Adrenal gland (tissue), 5 donors: ENCODE data around the gene ZNF124.

Experiments used
- CTCF ChIP-seq, 6 experiments: fragments of 450-650 bp in 4 of 6; fragments of 200-600 bp in 2 of 6; sonication (generic) in 1 of 6; IDR thresholded peaks; 1 replicate in 5 of 6; 2 replicates in 1 of 6; pipeline versions ENCODE4 v1.5.1 to v1.8.0; 2016 to 2021; ENCODE audit warnings: antibody characterized with exemption in 6 of 6, mild to moderate bottlenecking in 2 of 6, moderate library complexity in 1 of 6
- POLR2A ChIP-seq, 2 donors: fragments of 450-650 bp; IDR thresholded peaks; one replicate each; pipeline ENCODE4 v1.6.1; 2017; ENCODE audit warnings: antibody characterized with exemption in 2 of 2, mild to moderate bottlenecking in 2 of 2, moderate library complexity in 1 of 2
- donor health status: DM: no; HTN: no; CAD: no.

- TF ChIP-seq CTCF (IDR thresholded peaks at IDR 0.05) = no peak
- no peak for TF ChIP-seq POLR2A (IDR thresholded peaks at IDR 0.05)
These were observed 44.4 kb upstream of the ZNF124 start for GRCh38 chr1:247216261-247216660.
